ENCODE results near the gene ZNF680. TPM values are rescaled to one million over a fixed set of nuclear protein-coding genes. Genes with fewer than 3 reads are reported as not detected.

The ZNF680 gene
- total and polyA plus RNA-seq, 2 experiments from 2014 or later: 27.3 to 62.5 TPM

DNA sequence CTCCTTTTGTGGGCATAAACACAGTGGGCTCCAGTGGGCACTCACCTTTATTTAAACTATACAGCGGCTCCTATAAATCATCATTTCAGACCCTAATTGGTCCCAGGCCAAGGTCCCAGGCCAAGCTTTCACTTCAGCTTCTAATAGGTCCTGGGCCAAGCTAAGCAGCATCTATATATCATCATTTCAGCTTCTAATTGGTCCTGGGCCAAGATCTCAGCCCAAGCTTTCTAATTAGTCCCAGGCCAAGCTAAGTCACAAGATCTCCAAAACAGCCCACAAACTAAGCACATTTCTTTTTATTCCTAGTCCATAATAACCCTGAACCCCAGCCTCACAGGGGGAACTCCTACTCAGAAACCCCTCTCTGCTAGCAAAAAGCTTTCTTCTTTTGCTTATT lies 47.1 kb downstream of the ZNF680 start:
- H3K27me3 Mint-ChIP-seq (ENCODE audit: insufficient read depth, low read depth, poor library complexity): no peaks in the 10 kb centered on the region
- Histone ChIP-seq H3K4me3 (no peak overlapping the region), H3K9me2 (ENCODE audit: insufficient read depth) (no peaks in the 10 kb centered on the region), H3K27ac (ENCODE audit: low read depth) (no peak overlapping the region), H3K4me2 (no peak overlapping the region), H2AFZ (no peak overlapping the region), H3F3A (replicated peaks; ENCODE audit: low read depth) (no peaks in the 10 kb centered on the region), H3K79me2 (replicated peaks; ENCODE audit: insufficient read depth) (peaks cover 69% of the 10 kb centered on the region), H3K36me3 (ENCODE audit: insufficient read depth) (peaks cover 29% of the 10 kb centered on the region; the same call in 1 of the 2 replicates), H4K20me1 (replicated peaks; ENCODE audit: insufficient read depth) (no peaks in the 10 kb centered on the region), H3K4me1 (ENCODE audit: insufficient read depth) (no peaks in the 10 kb centered on the region), H3K27me3 (ENCODE audit: insufficient read depth) (no peaks in the 10 kb centered on the region)
- DNase-seq (ENCODE audit: low spot score) (no peak), ATAC-seq (no peak)
- TF ChIP-seq, protein P1, sequence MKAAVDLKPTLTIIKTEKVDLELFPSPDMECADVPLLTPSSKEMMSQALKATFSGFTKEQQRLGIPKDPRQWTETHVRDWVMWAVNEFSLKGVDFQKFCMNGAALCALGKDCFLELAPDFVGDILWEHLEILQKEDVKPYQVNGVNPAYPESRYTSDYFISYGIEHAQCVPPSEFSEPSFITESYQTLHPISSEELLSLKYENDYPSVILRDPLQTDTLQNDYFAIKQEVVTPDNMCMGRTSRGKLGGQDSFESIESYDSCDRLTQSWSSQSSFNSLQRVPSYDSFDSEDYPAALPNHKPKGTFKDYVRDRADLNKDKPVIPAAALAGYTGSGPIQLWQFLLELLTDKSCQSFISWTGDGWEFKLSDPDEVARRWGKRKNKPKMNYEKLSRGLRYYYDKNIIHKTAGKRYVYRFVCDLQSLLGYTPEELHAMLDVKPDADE (IDR thresholded peaks at IDR 0.05): no peak
- H3K27ac Mint-ChIP-seq: no peak overlapping the region
- H3K4me3 Mint-ChIP-seq: no peak overlapping the region
- H3K4me1 Mint-ChIP-seq: no peaks in the 10 kb centered on the region
- H3K36me3 Mint-ChIP-seq (ENCODE audit: low read depth): peaks cover 93% of the 10 kb centered on the region
- peaks cover 93% of the 10 kb centered on the region for H3K9me3 Mint-ChIP-seq

DNA sequence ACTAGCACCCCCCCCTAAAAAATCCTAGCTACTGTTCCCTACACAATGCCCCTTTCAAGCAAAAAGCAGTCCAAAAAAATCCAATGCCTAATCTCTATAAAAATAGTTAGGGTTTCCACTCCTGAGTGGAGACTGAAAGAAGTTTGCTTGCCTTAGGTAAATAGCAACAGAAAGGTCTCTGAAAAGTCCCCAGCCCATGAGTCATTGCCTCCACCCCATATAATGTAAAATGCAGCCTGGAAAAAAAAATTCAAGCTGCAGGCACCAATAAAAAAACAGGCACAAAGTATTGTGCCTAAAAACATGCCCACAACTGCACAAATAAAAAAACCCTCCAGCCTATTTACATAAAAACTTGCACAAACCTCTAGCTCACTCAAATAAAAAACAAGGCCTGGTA lies 47.5 kb downstream of the ZNF680 start:
- Mint-ChIP-seq H3K9me3 (peaks cover 92% of the 10 kb centered on the region), H3K27ac (no peak overlapping the region), H3K36me3 (ENCODE audit: low read depth) (peaks cover 92% of the 10 kb centered on the region), H3K4me3 (no peak overlapping the region), H3K27me3 (ENCODE audit: insufficient read depth, low read depth, poor library complexity) (no peaks in the 10 kb centered on the region), H3K4me1 (no peaks in the 10 kb centered on the region)
- H4K20me1 ChIP-seq (replicated peaks; ENCODE audit: insufficient read depth): no peaks in the 10 kb centered on the region
- H3K4me2 ChIP-seq: no peak overlapping the region
- H3K36me3 ChIP-seq (ENCODE audit: insufficient read depth): peaks cover 26% of the 10 kb centered on the region; the same call in 1 of the 2 replicates
- H3K4me3 ChIP-seq: no peak overlapping the region
- ATAC-seq: no peak
- no peaks in the 10 kb centered on the region for H3K27me3 ChIP-seq (ENCODE audit: insufficient read depth)
- no peak overlapping the region for H2AFZ ChIP-seq
- no peak for DNase-seq (ENCODE audit: low spot score)
- H3F3A ChIP-seq (replicated peaks; ENCODE audit: low read depth): no peaks in the 10 kb centered on the region
- H3K79me2 ChIP-seq (replicated peaks; ENCODE audit: insufficient read depth): peaks cover 65% of the 10 kb centered on the region
- no peaks in the 10 kb centered on the region for H3K9me2 ChIP-seq (ENCODE audit: insufficient read depth)
- H3K27ac ChIP-seq (ENCODE audit: low read depth): no peak overlapping the region
- no peaks in the 10 kb centered on the region for H3K4me1 ChIP-seq (ENCODE audit: insufficient read depth)
- no peak for TF ChIP-seq JUNB (IDR thresholded peaks at IDR 0.05; ENCODE audit: unreplicated experiment)
- TF ChIP-seq NANOG (IDR thresholded peaks at IDR 0.05; ENCODE audit: borderline replicate concordance): no peak
- no peak for TF ChIP-seq ZNF462 (CRISPR knock-in tag; IDR thresholded peaks at IDR 0.05)
- TF ChIP-seq, protein P2, sequence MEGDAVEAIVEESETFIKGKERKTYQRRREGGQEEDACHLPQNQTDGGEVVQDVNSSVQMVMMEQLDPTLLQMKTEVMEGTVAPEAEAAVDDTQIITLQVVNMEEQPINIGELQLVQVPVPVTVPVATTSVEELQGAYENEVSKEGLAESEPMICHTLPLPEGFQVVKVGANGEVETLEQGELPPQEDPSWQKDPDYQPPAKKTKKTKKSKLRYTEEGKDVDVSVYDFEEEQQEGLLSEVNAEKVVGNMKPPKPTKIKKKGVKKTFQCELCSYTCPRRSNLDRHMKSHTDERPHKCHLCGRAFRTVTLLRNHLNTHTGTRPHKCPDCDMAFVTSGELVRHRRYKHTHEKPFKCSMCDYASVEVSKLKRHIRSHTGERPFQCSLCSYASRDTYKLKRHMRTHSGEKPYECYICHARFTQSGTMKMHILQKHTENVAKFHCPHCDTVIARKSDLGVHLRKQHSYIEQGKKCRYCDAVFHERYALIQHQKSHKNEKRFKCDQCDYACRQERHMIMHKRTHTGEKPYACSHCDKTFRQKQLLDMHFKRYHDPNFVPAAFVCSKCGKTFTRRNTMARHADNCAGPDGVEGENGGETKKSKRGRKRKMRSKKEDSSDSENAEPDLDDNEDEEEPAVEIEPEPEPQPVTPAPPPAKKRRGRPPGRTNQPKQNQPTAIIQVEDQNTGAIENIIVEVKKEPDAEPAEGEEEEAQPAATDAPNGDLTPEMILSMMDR (conservative IDR thresholded peaks at IDR 0.05; ENCODE audit: low read depth in 2 of 2): no peak
- TF ChIP-seq EZH2 (IDR thresholded peaks at IDR 0.05; ENCODE audit: low read depth, unreplicated experiment): no peak
- TF ChIP-seq, protein P1 (IDR thresholded peaks at IDR 0.05): no peak
- TF ChIP-seq POLR2AphosphoS5 (IDR thresholded peaks at IDR 0.05; ENCODE audit: low read depth): no peak
- TF ChIP-seq CREB1 (CRISPR knock-in tag; IDR thresholded peaks at IDR 0.05; ENCODE audit: low read depth): no peak
- TF ChIP-seq EZH2phosphoT487 (IDR thresholded peaks at IDR 0.05; ENCODE audit: unreplicated experiment): no peak
- TF ChIP-seq ZNF114 (CRISPR knock-in tag; IDR thresholded peaks at IDR 0.05): no peak
- no peak for TF ChIP-seq STAT1 (IDR thresholded peaks at IDR 0.05; ENCODE audit: unreplicated experiment)
- no peak for TF ChIP-seq ZNF331 (CRISPR knock-in tag; IDR thresholded peaks at IDR 0.05; ENCODE audit: low read depth)

Measured in GM23338 (cell line).